ENCODE measurements around the gene RNASEL. TPM values are rescaled to one million over a fixed set of nuclear protein-coding genes. Genes with fewer than 3 reads are reported as not detected.
"Not testable (repeated sequence)": the region's sequence is repeated elsewhere in the genome, so short reads cannot be mapped to it uniquely, and the experiment has no call there.

The RNASEL gene
- polyA plus RNA-seq, 6 donors from 2014 or later = 5.0 to 10.1 (median 7.1) TPM

DNA sequence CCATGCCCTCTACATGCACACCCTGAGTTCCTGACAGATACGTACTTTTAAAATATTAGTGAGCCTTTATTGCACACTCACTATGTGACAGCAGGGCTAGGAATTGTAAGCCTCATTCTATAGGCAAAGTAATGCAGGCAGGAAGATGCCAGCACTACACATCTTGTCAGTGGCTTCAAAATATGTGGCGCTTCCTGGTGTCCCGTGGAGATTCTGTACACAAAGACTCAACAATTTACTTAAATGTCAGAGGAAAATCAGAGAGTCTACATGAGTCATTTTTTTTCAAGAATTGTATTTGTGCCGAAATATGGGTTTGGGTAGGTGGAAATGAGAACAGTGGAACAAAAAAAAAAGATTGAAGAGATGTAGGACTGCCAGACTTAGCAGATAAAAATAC, 27.6 kb downstream of the RNASEL start:
- ATAC-seq (ENCODE audit: low read depth in 2 of 2) = no peak
- no peak overlapping the region for H3K4me3 Mint-ChIP-seq
- H3K27ac Mint-ChIP-seq = no peak overlapping the region
- H3K36me3 Mint-ChIP-seq = peaks cover 0 to 8% of the 10 kb centered on the region in 2 donors
- H3K9me3 Mint-ChIP-seq = peaks cover 0 to 5% (median 0%) of the 10 kb centered on the region in 7 donors
- DNase-seq = no peak
- no peaks in the 10 kb centered on the region for H3K4me1 Mint-ChIP-seq
- H3K27me3 Mint-ChIP-seq = peaks cover 0 to 8% (median 0%) of the 10 kb centered on the region in 3 donors

DNA sequence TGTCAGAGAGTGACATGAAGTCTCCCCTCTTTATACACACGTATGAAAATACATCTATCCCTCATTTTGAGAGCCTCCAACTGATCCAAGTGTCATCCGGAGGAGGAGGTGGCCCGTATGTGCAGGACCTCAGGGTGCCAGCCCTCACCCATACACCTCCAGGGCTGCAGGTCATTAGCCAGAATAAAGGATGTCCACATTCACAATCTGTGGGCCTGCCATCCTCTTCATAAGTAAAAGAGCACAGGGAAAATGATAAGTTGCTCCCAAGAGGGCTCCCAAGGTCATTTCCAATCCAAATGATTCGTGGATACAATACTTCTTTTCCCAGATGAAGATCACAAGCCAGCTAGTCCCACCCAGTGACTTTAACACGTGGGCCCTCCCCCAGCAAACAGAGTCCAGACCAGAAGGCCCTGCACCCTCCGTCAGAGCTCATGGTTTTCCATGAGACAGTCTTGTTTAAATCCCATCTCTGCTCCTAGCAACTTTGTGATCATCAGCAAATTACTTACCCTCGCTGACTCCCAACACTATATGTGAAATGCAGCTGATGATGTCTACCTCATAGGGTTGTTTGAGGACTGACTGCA, 28.6 kb downstream of the RNASEL start:
- DNase-seq = no peak
- Mint-ChIP-seq H3K27ac (no peak overlapping the region), H3K36me3 (peaks cover 0 to 8% of the 10 kb centered on the region in 2 donors), H3K27me3 (peaks cover 0 to 8% (median 0%) of the 10 kb centered on the region in 3 donors), H3K4me3 (no peak overlapping the region), H3K9me3 (peaks cover 0 to 5% (median 0%) of the 10 kb centered on the region in 7 donors), H3K4me1 (no peaks in the 10 kb centered on the region)
- no peak for ATAC-seq (ENCODE audit: low read depth in 2 of 2)

DNA sequence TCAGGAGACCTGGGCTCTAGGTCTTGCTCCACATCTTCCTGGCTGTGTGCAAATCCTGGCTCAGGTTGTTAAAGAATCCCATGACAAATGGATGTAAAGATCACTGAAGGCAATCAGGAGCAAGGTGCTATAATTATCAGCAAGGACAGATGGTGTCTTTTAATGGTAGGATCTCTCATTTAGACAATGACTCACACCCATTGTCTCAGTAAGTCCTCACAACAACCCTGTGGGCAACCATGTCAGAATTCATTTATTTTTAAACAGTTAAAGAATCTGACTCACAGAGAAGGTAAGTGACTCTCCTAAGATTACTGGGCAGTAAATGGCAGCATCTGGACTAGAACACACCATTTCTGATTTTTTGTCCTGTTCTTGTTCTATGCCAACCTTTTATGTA, 32.8 kb downstream of the RNASEL start:
- no peak for DNase-seq
- H3K4me3 Mint-ChIP-seq = no peak overlapping the region
- H3K4me1 Mint-ChIP-seq = no peaks in the 10 kb centered on the region
- H3K27me3 Mint-ChIP-seq = peaks cover 0 to 8% (median 0%) of the 10 kb centered on the region in 3 donors
- peaks cover 0 to 16% of the 10 kb centered on the region in 2 donors for H3K36me3 Mint-ChIP-seq
- H3K27ac Mint-ChIP-seq = no peak overlapping the region
- no peak for ATAC-seq (ENCODE audit: low read depth in 2 of 2)
- H3K9me3 Mint-ChIP-seq = peaks cover 7 to 26% (median 10%) of the 10 kb centered on the region in 7 donors

DNA sequence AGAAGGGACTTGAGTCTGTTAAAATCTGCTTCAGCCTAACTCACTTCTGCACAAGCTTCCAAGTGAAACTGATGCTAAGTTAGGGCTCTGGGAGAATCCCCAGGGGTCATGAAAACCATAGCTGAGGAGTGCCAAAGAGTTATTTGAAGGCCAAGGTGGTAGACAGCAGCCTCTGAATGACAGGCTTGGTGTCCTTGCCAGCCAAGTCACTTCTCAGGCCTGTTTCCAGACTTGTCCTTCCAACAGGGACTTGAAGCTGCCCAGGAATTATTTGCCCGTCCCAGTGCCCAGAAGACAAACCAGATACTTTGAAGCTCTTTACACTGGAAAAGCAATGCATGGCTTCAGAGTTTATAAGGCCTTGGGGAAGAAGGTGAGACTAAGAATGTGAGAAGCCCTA, 33.6 kb downstream of the RNASEL start:
- no peak for ATAC-seq (ENCODE audit: low read depth in 2 of 2)
- Mint-ChIP-seq H3K27me3 (peaks cover 0 to 8% (median 0%) of the 10 kb centered on the region in 3 donors), H3K4me1 (no peaks in the 10 kb centered on the region), H3K4me3 (no peak overlapping the region), H3K9me3 (peaks cover 7 to 26% (median 10%) of the 10 kb centered on the region in 7 donors), H3K36me3 (peaks cover 0 to 16% of the 10 kb centered on the region in 2 donors), H3K27ac (peak overlapping the region in 1 of 6 donors; percentile 19)
- no peak for DNase-seq

DNA sequence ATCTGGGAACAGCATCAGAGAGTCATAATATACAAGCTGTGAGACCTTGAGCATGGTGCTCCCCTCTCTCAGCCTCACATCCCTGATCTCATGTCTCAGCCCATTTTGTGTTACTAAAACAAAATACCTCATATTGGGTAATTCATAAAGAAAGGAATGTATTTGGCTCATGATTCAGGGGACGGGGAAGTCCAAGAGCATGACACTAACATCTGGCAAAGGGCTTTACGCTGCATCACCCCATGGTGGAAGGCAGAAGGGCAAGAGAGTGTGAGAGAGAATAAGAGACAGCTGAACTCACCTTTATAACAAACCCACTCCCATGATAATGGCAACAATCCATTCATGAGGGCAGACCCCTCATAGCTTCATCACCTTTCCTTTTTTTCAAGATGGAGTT, 36.5 kb downstream of the RNASEL start:
- Mint-ChIP-seq H3K36me3 (peaks cover 0 to 8% of the 10 kb centered on the region in 2 donors), H3K9me3 (peaks cover 5 to 26% (median 11%) of the 10 kb centered on the region in 7 donors), H3K27me3 (peaks cover 0 to 3% (median 3%) of the 10 kb centered on the region in 3 donors), H3K27ac (no peak overlapping the region), H3K4me1 (no peaks in the 10 kb centered on the region), H3K4me3 (no peak overlapping the region)
- ATAC-seq (ENCODE audit: low read depth in 2 of 2) (no peak), DNase-seq (no peak)

DNA sequence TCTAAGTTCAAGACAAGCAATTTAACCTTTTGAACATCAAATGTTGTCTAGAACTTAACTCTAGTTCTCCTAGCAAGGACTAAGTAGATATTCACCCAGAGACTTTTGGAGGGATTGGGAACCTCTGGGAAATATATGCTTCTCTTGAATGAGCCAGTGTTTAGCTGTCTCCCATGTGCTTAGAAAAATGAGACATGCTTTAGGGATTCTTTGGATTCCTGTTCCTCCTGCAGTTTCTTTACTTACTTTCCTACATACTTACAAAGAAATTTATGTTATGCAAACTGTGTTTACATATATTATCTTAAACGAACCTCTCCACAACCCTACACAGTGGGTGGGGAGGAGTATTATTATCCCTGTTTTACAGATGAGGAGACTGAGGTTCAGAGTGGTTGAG, 39.2 kb downstream of the RNASEL start:
- Mint-ChIP-seq H3K36me3 (peaks cover 0 to 8% of the 10 kb centered on the region in 2 donors), H3K4me3 (no peak overlapping the region), H3K9me3 (peaks cover 5 to 26% (median 11%) of the 10 kb centered on the region in 7 donors), H3K4me1 (no peaks in the 10 kb centered on the region), H3K27ac (no peak overlapping the region), H3K27me3 (peaks cover 0 to 15% (median 10%) of the 10 kb centered on the region in 3 donors)
- no peak for ATAC-seq (ENCODE audit: low read depth in 2 of 2)
- DNase-seq = no peak

DNA sequence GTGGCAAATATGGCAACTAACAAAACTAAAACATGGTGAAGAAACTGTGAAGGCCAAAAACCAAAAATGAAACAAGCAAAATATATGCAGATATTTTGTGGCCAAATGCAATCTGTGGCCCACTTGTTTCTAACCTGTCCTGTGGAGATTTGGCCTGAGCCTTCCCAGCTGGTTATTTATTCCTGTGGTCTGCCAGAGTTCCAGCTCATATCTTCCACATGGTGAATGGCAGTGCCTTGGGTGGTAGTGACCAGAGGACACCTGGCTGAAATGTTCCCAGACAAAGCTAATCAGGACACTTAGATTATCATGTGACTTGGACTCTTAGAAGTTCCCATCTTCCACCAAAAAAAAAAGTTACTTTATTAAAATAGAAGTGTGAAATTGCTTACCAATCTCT, 39.7 kb downstream of the RNASEL start:
- DNase-seq (no peak), ATAC-seq (ENCODE audit: low read depth in 2 of 2) (no peak)
- Mint-ChIP-seq H3K9me3 (peaks cover 5 to 25% (median 11%) of the 10 kb centered on the region in 7 donors), H3K27ac (no peak overlapping the region), H3K4me3 (no peak overlapping the region), H3K36me3 (peaks cover 0 to 8% of the 10 kb centered on the region in 2 donors), H3K4me1 (no peaks in the 10 kb centered on the region), H3K27me3 (peaks cover 0 to 20% (median 10%) of the 10 kb centered on the region in 3 donors)

DNA sequence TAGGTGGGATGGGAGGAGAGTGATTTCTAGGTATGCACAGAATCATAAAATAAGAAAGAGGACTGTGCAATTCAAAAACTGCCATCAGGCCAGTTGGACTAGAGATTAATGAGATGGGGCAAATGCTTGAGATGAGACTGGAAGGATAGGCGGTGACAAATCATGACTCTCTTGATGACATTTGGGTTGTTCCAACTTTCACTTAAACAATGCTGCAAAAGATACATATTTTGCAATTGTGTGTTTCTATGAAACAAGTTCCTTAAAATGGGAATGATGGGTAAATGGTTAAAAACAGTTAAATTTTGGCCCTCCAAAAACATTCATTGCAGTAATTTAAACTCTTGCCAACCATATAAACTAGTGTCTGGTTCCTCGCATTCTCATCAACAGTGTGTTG, 55.2 kb downstream of the RNASEL start:
- Mint-ChIP-seq H3K27me3 (peaks cover 7 to 11% (median 10%) of the 10 kb centered on the region in 3 donors), H3K9me3 (peaks cover 0 to 5% (median 0%) of the 10 kb centered on the region in 7 donors), H3K4me1 (no peaks in the 10 kb centered on the region), H3K36me3 (peaks cover 2 to 4% of the 10 kb centered on the region in 2 donors), H3K4me3 (no peak overlapping the region), H3K27ac (no peak overlapping the region)
- ATAC-seq (ENCODE audit: low read depth in 2 of 2) (no peak), DNase-seq (no peak)

DNA sequence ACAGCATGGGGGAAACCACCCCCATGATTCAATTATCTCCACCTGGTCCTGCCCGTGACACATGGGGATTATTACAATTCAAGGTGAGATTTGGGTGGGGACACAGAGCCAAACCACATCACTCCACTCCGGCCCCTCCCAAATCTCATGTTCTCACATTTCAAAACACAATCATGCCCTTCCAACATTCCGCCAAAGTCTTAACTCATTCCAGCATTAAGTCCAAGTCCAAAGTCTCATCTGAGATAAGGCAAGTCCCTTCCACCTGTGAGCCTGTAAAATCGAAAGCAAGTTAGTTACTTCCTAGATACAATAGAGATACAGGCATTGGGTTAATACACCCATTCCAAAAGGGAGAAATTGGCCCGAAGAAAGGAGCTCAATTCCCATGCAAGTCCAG, 60.9 kb downstream of the RNASEL start:
- Mint-ChIP-seq H3K36me3 (peaks cover 14 to 49% of the 10 kb centered on the region in 2 donors), H3K9me3 (peaks cover 19 to 59% (median 46%) of the 10 kb centered on the region in 7 donors), H3K4me3 (peak overlapping the region in 1 of 8 donors; percentile 26), H3K27ac (peak overlapping the region in 1 of 6 donors; percentile 78)
- not testable (repeated sequence) for H3K4me1 Mint-ChIP-seq; ATAC-seq (ENCODE audit: low read depth in 2 of 2); DNase-seq; H3K27me3 Mint-ChIP-seq

DNA sequence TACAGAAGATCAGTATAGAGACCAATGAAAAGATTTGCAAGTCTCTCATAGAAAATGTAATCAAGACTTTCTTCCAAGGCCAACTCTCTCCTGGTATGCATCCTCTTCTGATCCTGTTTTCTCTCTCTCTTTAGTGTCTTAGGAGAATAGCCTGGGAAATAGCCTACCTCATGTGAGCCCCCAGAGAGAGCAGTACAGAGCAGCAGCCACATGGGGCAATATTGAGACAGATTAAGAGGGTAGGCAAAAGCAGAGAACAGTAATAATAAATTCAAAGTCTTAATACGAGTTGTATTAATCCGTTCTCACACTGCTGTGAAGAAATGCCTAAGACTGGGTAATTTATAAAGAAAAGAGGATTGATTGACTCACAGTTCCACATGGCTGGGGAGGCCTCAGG, 61.4 kb downstream of the RNASEL start:
- no peak for DNase-seq
- no peak for ATAC-seq (ENCODE audit: low read depth in 2 of 2)
- Mint-ChIP-seq H3K36me3 (peaks cover 14 to 49% of the 10 kb centered on the region in 2 donors), H3K4me1 (no peaks in the 10 kb centered on the region), H3K4me3 (no peak overlapping the region), H3K9me3 (peaks cover 19 to 61% (median 46%) of the 10 kb centered on the region in 7 donors), H3K27me3 (peaks cover 0 to 9% (median 4%) of the 10 kb centered on the region in 3 donors), H3K27ac (no peak overlapping the region)

DNA sequence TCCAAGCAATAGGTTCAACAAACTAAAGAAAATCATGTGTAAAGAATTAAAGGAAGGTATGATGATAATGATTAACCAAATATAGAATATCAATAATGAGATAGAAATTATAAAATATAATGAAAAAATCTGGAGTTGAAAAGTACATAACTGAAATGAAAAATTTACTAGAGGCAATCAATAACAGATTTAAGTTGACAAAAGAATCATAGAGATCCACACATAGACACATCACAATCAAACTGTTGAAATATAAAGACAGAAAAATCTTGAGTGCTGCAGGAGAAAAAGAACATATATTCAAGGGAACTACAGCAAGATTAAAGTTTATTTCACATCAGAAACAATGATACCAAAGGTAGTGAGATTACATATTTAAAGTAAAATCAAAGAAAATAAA, 63.7 kb downstream of the RNASEL start:
- peaks cover 0 to 8% (median 0%) of the 10 kb centered on the region in 3 donors for H3K27me3 Mint-ChIP-seq
- no peak overlapping the region for H3K27ac Mint-ChIP-seq
- peaks cover 14 to 49% of the 10 kb centered on the region in 2 donors for H3K36me3 Mint-ChIP-seq
- DNase-seq = no peak
- H3K9me3 Mint-ChIP-seq = peaks cover 19 to 61% (median 46%) of the 10 kb centered on the region in 7 donors
- no peaks in the 10 kb centered on the region for H3K4me1 Mint-ChIP-seq
- ATAC-seq (ENCODE audit: low read depth in 2 of 2) = no peak
- no peak overlapping the region for H3K4me3 Mint-ChIP-seq

Other genes starting within 250 kb of the RNASEL start
- 10 to 100 TPM; 35.7 to 93.8 (median 65.5) TPM for gene GLUL, start 197.5 kb downstream of the RNASEL start, polyA plus RNA-seq (ENCODE audit: low read depth in 6 of 6)
- gene TEDDM1, start 188.6 kb downstream of the RNASEL start, polyA plus RNA-seq (ENCODE audit: low read depth in 6 of 6) = under 1 TPM in 4 of 6 donors, not detected in 2; 0.13 to 0.34 (median 0.23) TPM
- under 1 TPM in 1 of 6 donors, not detected in 5; 0.13 TPM for gene RGSL1, start 139.1 kb downstream of the RNASEL start, polyA plus RNA-seq (ENCODE audit: low read depth in 6 of 6)
- gene RGS16, start 15.1 kb upstream of the RNASEL start, polyA plus RNA-seq (ENCODE audit: low read depth in 6 of 6) = 1 to 10 TPM in 4 of 6 donors, under 1 TPM in 2; 0.52 to 8.9 (median 1.8) TPM
- not detected for gene RGS8, start 95.3 kb upstream of the RNASEL start, polyA plus RNA-seq (ENCODE audit: low read depth in 6 of 6)
- gene NPL, start 200.5 kb upstream of the RNASEL start, polyA plus RNA-seq (ENCODE audit: low read depth in 6 of 6) = 1 to 10 TPM; 1.5 to 5.7 (median 3.6) TPM